Spinal cord (tissue), 10 donors: Measurements from ENCODE around the gene MREG. TPM values are rescaled to one million over a fixed set of nuclear protein-coding genes. Genes with fewer than 3 reads are reported as not detected.

Source experiments
- DNase-seq, 6 donors: peaks; one replicate each; pipeline versions ENCODE4 v3.0.0 to v3.0.0-alpha.2; 2013 to 2015; ENCODE audit warnings: low spot score in 6 of 6, low read depth in 4 of 6
- H3K27ac ChIP-seq: one replicate; pipeline ENCODE4 v1.5.1; 2013; ENCODE audit warnings: low read depth, low read length, control low read depth
- H3K27me3 ChIP-seq: one replicate; pipeline ENCODE4 v1.6.1; 2013; ENCODE audit warnings: low read length; ENCODE audit not compliant: control insufficient read depth, insufficient read depth
- H3K36me3 ChIP-seq: one replicate; pipeline ENCODE4 v1.6.1; 2013; ENCODE audit warnings: low read length; ENCODE audit not compliant: control insufficient read depth, insufficient read depth
- H3K4me1 ChIP-seq: one replicate; pipeline ENCODE4 v1.6.1; 2013; ENCODE audit warnings: low read length; ENCODE audit not compliant: control insufficient read depth, insufficient read depth
- H3K4me3 ChIP-seq: one replicate; pipeline ENCODE4 v1.5.1; 2013; ENCODE audit warnings: low read depth, low read length, control low read depth
- H3K9me3 ChIP-seq: one replicate; pipeline ENCODE4 v1.6.1; 2013; ENCODE audit warnings: low read length; ENCODE audit not compliant: control insufficient read depth, insufficient read depth
- WGBS: methylation state at CpG from one replicate; pipeline ENCODE4 v1.1.5; 2013; ENCODE audit warnings: missing lambda C conversion rate; ENCODE audit not compliant: insufficient coverage; 5-methylcytosine and 5-hydroxymethylcytosine counted together
- long read RNA-seq, 4 donors: transcript quantifications; one replicate each; lab custom pipeline, GENCODE V29; 2026
- polyA plus RNA-seq, 2 donors: library from polyadenylated mRNA; unstranded; fragments of 120-200 nt; gene quantifications; one replicate each; pipeline ENCODE4 v1.2.1, GENCODE V29; 2013; ENCODE audit not compliant: insufficient read length in 2 of 2
- total RNA-seq, 2 donors: library from RNA; depleted of rRNA in 1 of 2; stranded (reverse); fragments of 120-200 nt in 1 of 2; fragments of >200 nt in 1 of 2; gene quantifications; one replicate each; pipeline versions ENCODE4 v1.2.3 to v1.2.4, GENCODE V29; 2013 to 2014
- donor health status: healthy.

The MREG gene, protein sequence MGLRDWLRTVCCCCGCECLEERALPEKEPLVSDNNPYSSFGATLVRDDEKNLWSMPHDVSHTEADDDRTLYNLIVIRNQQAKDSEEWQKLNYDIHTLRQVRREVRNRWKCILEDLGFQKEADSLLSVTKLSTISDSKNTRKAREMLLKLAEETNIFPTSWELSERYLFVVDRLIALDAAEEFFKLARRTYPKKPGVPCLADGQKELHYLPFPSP
- total RNA-seq (10 to 100 TPM in 1 of 2 donors, 1 to 10 TPM in 1; 4.5 to 11.6 TPM), polyA plus RNA-seq (1 to 10 TPM; 5.8 to 7.7 TPM)
- long read RNA-seq, donor 1, result 0 reads
- long read RNA-seq, donor 2, result 0 reads
- long read RNA-seq, donor 3, partial matches to known transcripts, result 9 of 9 reads
- long read RNA-seq, donor 3, other reads (novel, unspliced or antisense), result 0 of 9 reads
- long read RNA-seq, donor 4, partial matches to known transcripts, result 23 of 26 reads
- long read RNA-seq, donor 4, other reads (novel, unspliced or antisense), result 0 of 26 reads

DNA sequence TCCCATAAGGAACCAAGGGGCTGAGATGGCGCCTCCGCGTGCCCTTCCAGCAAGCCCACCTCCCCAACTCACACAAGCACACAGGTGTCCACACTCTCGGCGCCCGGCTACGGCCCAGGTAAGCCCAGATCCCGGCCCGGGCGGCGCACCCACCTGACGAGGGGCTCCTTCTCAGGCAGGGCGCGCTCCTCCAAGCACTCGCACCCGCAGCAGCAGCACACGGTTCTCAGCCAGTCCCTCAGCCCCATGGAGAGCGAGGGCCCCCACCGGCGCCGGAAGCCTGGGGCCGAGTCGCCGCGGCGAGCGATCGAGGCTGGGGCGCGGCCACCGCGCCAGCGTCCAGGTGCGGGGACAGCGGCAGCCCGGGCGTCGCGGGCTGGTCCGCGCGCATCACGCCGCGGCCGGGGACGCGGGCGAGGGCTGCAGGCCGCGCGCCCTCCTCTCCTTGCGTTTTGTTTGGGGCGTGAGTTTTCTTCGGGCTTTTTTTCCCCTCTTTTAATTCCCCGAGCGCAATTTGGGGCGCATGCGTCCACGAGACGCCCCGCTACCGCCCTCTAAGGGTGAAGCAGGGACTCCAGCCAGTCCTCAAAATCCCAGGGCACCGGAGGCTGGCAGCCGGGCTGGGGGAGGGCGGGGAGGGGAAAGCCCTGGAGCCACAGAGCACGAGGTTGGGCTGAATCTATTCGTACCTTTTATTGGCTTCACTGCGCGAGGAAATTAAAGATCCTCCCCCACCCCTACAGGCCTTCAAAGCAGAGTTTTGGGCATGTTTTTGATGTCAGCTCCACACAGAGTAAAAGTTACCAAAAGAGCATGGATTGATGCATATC is at the start of gene MREG:
MREG (minus strand) TSS at position 472 of the 830 bp plus-strand sequence; CDS start at position 248, 224 bp downstream.
- Histone ChIP-seq H3K27me3 (no peaks in the 10 kb centered on the region), H3K4me1 (peaks cover 3% of the 10 kb centered on the region), H3K9me3 (no peaks in the 10 kb centered on the region), H3K4me3 (peak within 1 kb of the TSS; percentile 56), H3K27ac (no peak within 1 kb of the TSS), H3K36me3 (peaks cover 3% of the 10 kb centered on the region)
- WGBS, result under 1% methylated on average over 66 of the region's 70 CpGs
- DNase-seq, result peak in 5 of 6 donors; percentile 56 to 93 (median 67)

DNA sequence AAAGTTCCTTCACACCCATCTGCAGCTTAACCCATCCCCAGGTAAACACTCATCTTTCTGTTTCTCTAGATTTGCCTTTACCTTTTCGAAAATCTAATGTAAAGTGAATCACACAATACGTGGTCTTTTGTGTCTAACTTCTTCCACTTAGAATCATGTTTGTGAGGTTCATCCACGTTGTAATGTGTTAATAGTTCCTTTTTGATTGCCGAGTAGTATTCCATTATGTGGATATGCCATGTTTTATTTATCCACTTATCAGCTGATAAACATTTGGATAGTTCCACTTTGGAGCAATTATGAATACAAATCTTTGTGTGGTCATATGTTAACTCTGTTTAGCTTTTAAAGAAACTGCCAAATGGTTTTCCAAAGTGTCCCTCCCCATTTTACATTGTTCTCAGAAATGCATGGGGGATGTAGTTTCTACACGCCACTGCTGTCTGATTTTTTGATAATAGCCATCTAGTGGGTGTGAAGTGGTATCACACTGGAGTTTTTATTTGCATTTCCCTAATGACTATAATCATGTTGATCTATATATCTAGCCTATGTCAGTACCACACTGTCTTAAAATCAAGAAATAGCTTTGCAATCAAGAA is 46.0 kb upstream of the MREG start:
- Histone ChIP-seq H3K9me3 (no peaks in the 10 kb centered on the region), H3K27me3 (no peaks in the 10 kb centered on the region), H3K4me3 (no peak overlapping the region), H3K36me3 (peaks cover 9% of the 10 kb centered on the region), H3K27ac (no peak overlapping the region), H3K4me1 (no peaks in the 10 kb centered on the region)
- WGBS, result no CpG with 5 or more reads among the region's 5 CpGs
- no peak for DNase-seq

DNA sequence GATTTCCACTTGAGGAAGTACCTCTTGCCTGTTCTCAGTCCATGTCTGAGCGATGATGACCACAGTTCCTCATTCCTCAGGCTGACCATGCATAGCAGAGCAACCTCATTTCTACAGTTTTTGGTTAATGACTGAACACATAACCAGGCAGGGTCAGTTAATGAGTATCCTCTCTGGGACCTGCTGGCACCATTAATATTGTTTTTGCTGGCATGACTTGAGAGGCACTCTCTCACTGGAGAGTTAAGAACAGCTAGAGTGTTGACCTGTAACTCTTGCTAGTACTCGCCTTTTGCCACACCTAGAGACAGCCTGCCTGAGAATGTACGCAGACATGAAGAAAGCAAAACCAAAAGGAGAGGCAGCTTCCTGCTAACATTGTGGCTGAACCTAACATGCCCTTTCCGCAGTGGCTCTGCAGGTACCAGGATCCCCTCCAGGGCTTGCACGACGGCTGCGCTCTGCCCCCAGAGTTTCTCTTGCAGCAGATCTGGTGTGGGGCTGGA is 44.4 kb upstream of the MREG start:
- no peaks in the 10 kb centered on the region for H3K9me3 ChIP-seq
- peaks cover 9% of the 10 kb centered on the region for H3K36me3 ChIP-seq
- H3K27ac ChIP-seq, result no peak overlapping the region
- no peaks in the 10 kb centered on the region for H3K27me3 ChIP-seq
- no peak overlapping the region for H3K4me3 ChIP-seq
- H3K4me1 ChIP-seq, result no peaks in the 10 kb centered on the region
- peak in 1 of 6 donors; percentile 16 for DNase-seq
- 94% methylated on average over 4 of the region's 7 CpGs for WGBS

DNA sequence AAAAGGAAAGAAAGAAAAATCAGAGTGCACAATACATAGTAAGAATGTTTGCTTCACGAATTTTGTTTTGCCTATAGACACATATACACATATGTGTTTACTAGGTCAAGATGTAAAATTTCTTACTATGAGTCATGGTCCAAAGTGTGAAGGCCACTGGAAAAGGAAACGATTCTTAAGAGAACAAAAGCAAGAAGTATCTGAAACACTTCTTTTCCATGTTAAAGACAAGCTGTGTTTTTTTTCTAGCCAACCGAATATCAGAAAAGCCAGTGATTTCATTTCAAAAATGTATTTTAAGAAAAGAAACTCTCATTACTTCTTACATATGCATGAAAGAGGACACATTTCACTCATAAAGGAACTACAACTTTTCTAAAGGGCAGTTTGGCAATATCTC is 43.4 kb upstream of the MREG start:
- no CpG with 5 or more reads among the region's 3 CpGs for WGBS
- H3K4me3 ChIP-seq, result no peak overlapping the region
- H3K27me3 ChIP-seq, result no peaks in the 10 kb centered on the region

DNA sequence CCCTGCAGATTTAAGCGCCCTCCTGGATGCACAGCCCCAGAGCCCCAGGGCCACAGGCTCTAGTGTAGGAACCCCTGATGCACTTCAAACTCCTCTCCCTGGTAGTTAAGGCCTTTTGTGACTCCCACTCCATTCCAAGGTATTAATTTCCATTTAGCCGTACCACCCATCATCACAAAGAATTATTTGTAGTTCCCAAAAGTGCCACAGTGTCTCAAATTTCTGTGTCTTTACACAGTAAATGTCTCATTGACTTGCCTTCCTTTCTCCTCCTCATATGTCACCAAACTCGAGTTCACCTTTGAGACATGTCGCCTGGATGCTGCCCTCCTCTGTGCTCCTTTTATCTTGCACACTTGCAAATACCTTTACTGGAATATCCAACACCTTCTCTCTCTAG is 42.3 kb upstream of the MREG start:
- Histone ChIP-seq H3K36me3 (peaks cover 13% of the 10 kb centered on the region), H3K4me1 (no peaks in the 10 kb centered on the region), H3K4me3 (no peak overlapping the region), H3K27ac (no peak overlapping the region), H3K27me3 (no peaks in the 10 kb centered on the region), H3K9me3 (no peaks in the 10 kb centered on the region)
- WGBS, result 84% methylated on average over 4 of the region's 4 CpGs
- no peak for DNase-seq

More for the DNA sequence above, 43.4 kb upstream of the MREG start:
- H3K4me1 ChIP-seq, result no peaks in the 10 kb centered on the region
- no peak for DNase-seq
- H3K27ac ChIP-seq, result no peak overlapping the region
- no peaks in the 10 kb centered on the region for H3K9me3 ChIP-seq
- peaks cover 9% of the 10 kb centered on the region for H3K36me3 ChIP-seq

DNA sequence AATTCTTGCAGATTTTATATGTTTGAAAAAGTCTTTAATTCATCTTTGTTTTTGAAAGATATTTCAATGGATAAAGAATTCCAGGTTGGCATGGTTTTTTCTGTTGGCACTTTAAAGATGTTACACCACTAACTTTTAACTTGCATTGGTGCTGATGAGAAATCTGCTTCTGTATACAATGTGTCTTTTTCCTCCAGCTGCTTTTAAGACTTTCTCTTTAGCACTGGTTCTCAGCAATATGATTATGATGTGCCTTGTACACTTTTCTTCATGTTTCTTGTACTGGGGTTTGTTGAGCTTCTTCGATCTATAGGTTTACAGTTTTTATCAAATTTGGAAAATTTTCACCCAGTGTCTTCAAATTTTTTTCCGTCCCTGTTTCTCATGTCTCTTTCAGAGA is 39.1 kb upstream of the MREG start:
- no peaks in the 10 kb centered on the region for H3K4me1 ChIP-seq
- H3K36me3 ChIP-seq, result peaks cover 11% of the 10 kb centered on the region
- no peaks in the 10 kb centered on the region for H3K27me3 ChIP-seq
- no peak overlapping the region for H3K4me3 ChIP-seq
- no peaks in the 10 kb centered on the region for H3K9me3 ChIP-seq
- WGBS, result 100% methylated on average over 1 of the region's 2 CpGs
- H3K27ac ChIP-seq, result no peak overlapping the region
- no peak for DNase-seq

DNA sequence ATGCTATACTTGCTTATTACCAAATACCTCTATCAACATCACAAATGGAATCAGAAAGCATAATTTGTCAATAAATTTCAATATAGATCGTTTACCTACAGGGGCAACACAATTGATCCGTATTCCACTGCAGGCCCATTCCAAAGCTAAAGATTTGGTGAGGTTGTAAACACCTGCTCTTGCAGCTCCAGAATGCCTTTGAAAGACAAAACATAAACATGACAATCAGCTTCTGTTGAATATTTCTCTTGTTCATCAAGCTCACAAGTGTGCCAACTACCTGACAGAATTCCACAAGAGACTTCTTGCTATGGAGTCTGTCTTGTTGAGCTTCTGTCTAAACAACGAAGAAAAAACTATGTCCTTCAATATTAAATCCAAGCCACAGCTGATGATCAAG is 38.0 kb upstream of the MREG start:
- Histone ChIP-seq H3K36me3 (peaks cover 11% of the 10 kb centered on the region), H3K4me1 (no peaks in the 10 kb centered on the region), H3K27ac (no peak overlapping the region), H3K9me3 (no peaks in the 10 kb centered on the region), H3K27me3 (no peaks in the 10 kb centered on the region), H3K4me3 (no peak overlapping the region)
- no peak for DNase-seq
- 86% methylated on average over 1 of the region's 3 CpGs for WGBS

DNA sequence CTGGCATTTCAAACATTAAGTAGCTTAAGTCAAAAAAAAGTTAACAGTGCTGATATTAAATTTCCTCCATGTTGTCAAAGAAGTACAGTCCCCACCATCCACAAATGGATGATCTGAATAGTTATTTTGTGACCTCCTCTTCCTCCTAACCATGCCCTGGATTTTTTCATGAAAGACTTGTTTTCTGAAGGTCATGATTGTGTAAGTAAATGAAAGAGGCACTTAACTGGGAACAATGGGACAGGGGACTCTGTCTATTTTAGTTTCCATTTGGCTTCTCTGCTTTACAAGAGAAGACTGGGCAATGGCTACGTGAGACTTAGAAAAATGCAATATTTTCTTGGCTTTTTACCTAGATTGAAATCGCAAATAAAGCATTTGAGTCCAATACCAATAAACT is 36.1 kb upstream of the MREG start:
- no peak for DNase-seq
- Histone ChIP-seq H3K27ac (no peak overlapping the region), H3K36me3 (peaks cover 11% of the 10 kb centered on the region), H3K4me3 (no peak overlapping the region), H3K4me1 (no peaks in the 10 kb centered on the region), H3K9me3 (no peaks in the 10 kb centered on the region), H3K27me3 (no peaks in the 10 kb centered on the region)
- 100% methylated on average over 1 of the region's 2 CpGs for WGBS

DNA sequence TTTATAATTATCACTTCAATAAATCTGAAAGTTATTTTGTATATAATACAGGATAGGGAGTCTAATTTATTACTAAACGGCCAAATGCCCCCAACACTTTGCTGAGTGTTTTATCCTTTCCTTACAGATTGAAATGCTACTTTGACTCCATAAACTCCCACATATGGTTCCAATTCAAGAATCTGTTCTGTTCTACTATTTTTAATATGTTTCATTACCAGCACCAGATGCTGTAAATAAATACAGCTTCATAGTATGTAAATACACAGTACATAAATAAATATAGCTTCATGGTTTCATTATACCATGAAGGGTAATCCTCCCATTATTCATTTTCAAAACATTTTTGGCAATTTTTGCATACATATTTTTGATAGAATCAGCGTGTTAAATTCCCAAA is 34.0 kb upstream of the MREG start:
- Histone ChIP-seq H3K27ac (no peak overlapping the region), H3K4me1 (no peaks in the 10 kb centered on the region), H3K9me3 (no peaks in the 10 kb centered on the region), H3K27me3 (no peaks in the 10 kb centered on the region), H3K36me3 (peaks cover 11% of the 10 kb centered on the region), H3K4me3 (no peak overlapping the region)
- no CpG with 5 or more reads among the region's 2 CpGs for WGBS
- no peak for DNase-seq
